ENCODE results near the gene TEX53. TPM values are rescaled to one million over a fixed set of nuclear protein-coding genes. Genes with fewer than 3 reads are reported as not detected.

The TEX53 gene
- total RNA-seq, 1 donor from 2014 or later = not detected

GRCh38 chr9:114694719-114695269, 37.2 kb upstream of the TEX53 start:
- Histone ChIP-seq H3K36me3 (ENCODE audit: control insufficient read depth, insufficient read depth, low read length) (no peaks in the 10 kb centered on the region), H3K4me3 (ENCODE audit: low read depth, low read length) (no peak overlapping the region), H3K27me3 (ENCODE audit: control insufficient read depth, insufficient read depth, low read length) (no peaks in the 10 kb centered on the region)
- TF ChIP-seq, protein P1, sequence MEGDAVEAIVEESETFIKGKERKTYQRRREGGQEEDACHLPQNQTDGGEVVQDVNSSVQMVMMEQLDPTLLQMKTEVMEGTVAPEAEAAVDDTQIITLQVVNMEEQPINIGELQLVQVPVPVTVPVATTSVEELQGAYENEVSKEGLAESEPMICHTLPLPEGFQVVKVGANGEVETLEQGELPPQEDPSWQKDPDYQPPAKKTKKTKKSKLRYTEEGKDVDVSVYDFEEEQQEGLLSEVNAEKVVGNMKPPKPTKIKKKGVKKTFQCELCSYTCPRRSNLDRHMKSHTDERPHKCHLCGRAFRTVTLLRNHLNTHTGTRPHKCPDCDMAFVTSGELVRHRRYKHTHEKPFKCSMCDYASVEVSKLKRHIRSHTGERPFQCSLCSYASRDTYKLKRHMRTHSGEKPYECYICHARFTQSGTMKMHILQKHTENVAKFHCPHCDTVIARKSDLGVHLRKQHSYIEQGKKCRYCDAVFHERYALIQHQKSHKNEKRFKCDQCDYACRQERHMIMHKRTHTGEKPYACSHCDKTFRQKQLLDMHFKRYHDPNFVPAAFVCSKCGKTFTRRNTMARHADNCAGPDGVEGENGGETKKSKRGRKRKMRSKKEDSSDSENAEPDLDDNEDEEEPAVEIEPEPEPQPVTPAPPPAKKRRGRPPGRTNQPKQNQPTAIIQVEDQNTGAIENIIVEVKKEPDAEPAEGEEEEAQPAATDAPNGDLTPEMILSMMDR (IDR thresholded peaks at IDR 0.05; ENCODE audit: insufficient read depth, low read length, poor library complexity, severe bottlenecking) = no peak
- DNase-seq (ENCODE audit: low read depth) = no peak

GRCh38 chr9:114694146-114694545, 36.5 kb upstream of the TEX53 start:
- DNase-seq (ENCODE audit: low read depth) = no peak

GRCh38 chr9:114693248-114693855, 35.7 kb upstream of the TEX53 start:
- TF ChIP-seq, protein P1 (IDR thresholded peaks at IDR 0.05; ENCODE audit: insufficient read depth, low read length, poor library complexity, severe bottlenecking) = no peak
- DNase-seq (ENCODE audit: low read depth) = no peak
- Histone ChIP-seq H3K36me3 (ENCODE audit: control insufficient read depth, insufficient read depth, low read length) (no peaks in the 10 kb centered on the region), H3K4me3 (ENCODE audit: low read depth, low read length) (no peak overlapping the region), H3K27me3 (ENCODE audit: control insufficient read depth, insufficient read depth, low read length) (no peaks in the 10 kb centered on the region)

More at GRCh38 chr9:114694146-114694545, 36.5 kb upstream of the TEX53 start:
- Histone ChIP-seq H3K36me3 (ENCODE audit: control insufficient read depth, insufficient read depth, low read length) (no peaks in the 10 kb centered on the region), H3K27me3 (ENCODE audit: control insufficient read depth, insufficient read depth, low read length) (no peaks in the 10 kb centered on the region), H3K4me3 (ENCODE audit: low read depth, low read length) (no peak overlapping the region)
- TF ChIP-seq, protein P1 (IDR thresholded peaks at IDR 0.05; ENCODE audit: insufficient read depth, low read length, poor library complexity, severe bottlenecking) = no peak

DNA sequence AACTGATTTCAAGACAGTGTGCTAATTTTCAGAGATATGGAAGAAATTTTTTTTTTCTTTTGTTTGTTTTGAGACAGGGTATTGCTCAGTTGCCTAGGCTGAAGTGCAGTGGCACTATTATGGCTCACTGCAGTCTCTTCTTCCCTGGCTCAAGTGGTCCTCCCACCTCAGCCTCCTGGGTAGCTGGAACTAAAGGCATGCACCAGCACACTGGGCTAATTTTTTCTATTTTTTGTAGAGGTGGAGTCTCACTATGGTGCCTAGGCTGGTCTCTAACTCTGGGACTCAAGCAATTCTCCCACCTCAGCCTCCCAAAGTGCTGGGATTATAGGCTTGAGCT, 34.3 kb upstream of the TEX53 start:
- Histone ChIP-seq H3K27me3 (ENCODE audit: control insufficient read depth, insufficient read depth, low read length) (no peaks in the 10 kb centered on the region), H3K4me3 (ENCODE audit: low read depth, low read length) (no peak overlapping the region), H3K36me3 (ENCODE audit: control insufficient read depth, insufficient read depth, low read length) (no peaks in the 10 kb centered on the region)
- DNase-seq (ENCODE audit: low read depth) = no peak
- TF ChIP-seq, protein P1 (IDR thresholded peaks at IDR 0.05; ENCODE audit: insufficient read depth, low read length, poor library complexity, severe bottlenecking) = no peak

- Histone ChIP-seq H3K27me3 (ENCODE audit: control insufficient read depth, insufficient read depth, low read length) (no peaks in the 10 kb centered on the region), H3K4me3 (ENCODE audit: low read depth, low read length) (no peak overlapping the region), H3K36me3 (ENCODE audit: control insufficient read depth, insufficient read depth, low read length) (no peaks in the 10 kb centered on the region)
- peak; percentile 86 for DNase-seq (ENCODE audit: low read depth)
- TF ChIP-seq, protein P1 (IDR thresholded peaks at IDR 0.05; ENCODE audit: insufficient read depth, low read length, poor library complexity, severe bottlenecking) = no peak
Observed at GRCh38 chr9:114691046-114691955, 33.7 kb upstream of the TEX53 start.
